Endothelial cell of umbilical vein (primary cell): ENCODE results near the gene FOLR3. TPM values are rescaled to one million over a fixed set of nuclear protein-coding genes. Genes with fewer than 3 reads are reported as not detected.

Experiments used
- BruUV-seq: library from RNA; stranded (reverse); fragments of 400-500 nt; replicated peaks from 2 replicates; lab custom pipeline; 2021; lab: Mats Ljungman, UMichigan
- CTCF ChIA-PET: fragments of 300-600, 350-600 bp; sonication (Branson Sonifier 250); formaldehyde crosslinking; loops from one replicate; lab custom pipeline; 2021; ENCODE audit warnings: antibody characterized with exemption, inconsistent platforms; lab: Charles Lee
- POLR2A ChIA-PET: fragments of 300-600, 350-600 bp; sonication (Branson Sonifier 250); formaldehyde crosslinking; loops from one replicate; lab custom pipeline; 2021; ENCODE audit warnings: antibody characterized with exemption, inconsistent platforms; lab: Charles Lee
- DNase-seq: peaks from one replicate; pipeline ENCODE4 v3.0.0-alpha.2; 2011; ENCODE audit warnings: low read depth, low spot score
- FAIRE-seq: peaks from 2 replicates; lab custom pipeline; 2011; peaks lifted over from hg19 to GRCh38; lab: Jason Lieb, UNC
- H2AFZ ChIP-seq: 2 replicates; pipeline ENCODE4 v1.6.0; 2012; ENCODE audit warnings: low read depth, low read length, control low read depth, inconsistent platforms
- H3K27ac ChIP-seq: 2 replicates; pipeline ENCODE4 v1.5.1; 2011; ENCODE audit warnings: low read depth, mild to moderate bottlenecking, control low read depth, low read length, moderate library complexity; ENCODE audit not compliant: insufficient read depth
- H3K27me3 ChIP-seq, 2 experiments: 2 replicates each; pipeline versions ENCODE4 v1.6.0 to v1.6.1; 2011; ENCODE audit warnings: low read length in 2 of 2, mixed read lengths in 1 of 2; ENCODE audit not compliant: control insufficient read depth in 2 of 2, insufficient read depth in 2 of 2
- H3K36me3 ChIP-seq, 2 experiments: 2 replicates in 1 of 2; 3 replicates in 1 of 2; pipeline ENCODE4 v1.5.1; 2011; ENCODE audit warnings: low read length in 2 of 2, mild to moderate bottlenecking in 1 of 2, moderate library complexity in 1 of 2; ENCODE audit not compliant: control insufficient read depth in 2 of 2, insufficient read depth in 2 of 2; ENCODE audit errors: extremely low read depth in 1 of 2
- H3K4me1 ChIP-seq: 3 replicates; pipeline ENCODE4 v1.5.1; 2011; ENCODE audit warnings: mild to moderate bottlenecking, low read length; ENCODE audit not compliant: control insufficient read depth, insufficient read depth; ENCODE audit errors: extremely low read depth
- H3K4me2 ChIP-seq: 2 replicates; pipeline ENCODE4 v1.6.1; 2011; ENCODE audit warnings: low read length, control low read depth, mixed read lengths; ENCODE audit not compliant: insufficient read depth
- H3K4me3 ChIP-seq, 3 experiments: fragments of 200-600 bp in 1 of 3; sonication (generic), shearing (Covaris generic) in 1 of 3; replicated peaks in 1 of 3; 2 replicates each; pipeline ENCODE4 v1.5.1; 2011 to 2016; ENCODE audit warnings: control low read depth in 3 of 3, low read length in 3 of 3, mild to moderate bottlenecking in 2 of 3, inconsistent platforms in 1 of 3, low read depth in 1 of 3, moderate library complexity in 1 of 3; ENCODE audit not compliant: insufficient read depth in 1 of 3
- H3K79me2 ChIP-seq: 2 replicates; pipeline ENCODE4 v1.6.0; 2012; ENCODE audit warnings: low read length, inconsistent platforms; ENCODE audit not compliant: control insufficient read depth, insufficient read depth
- H3K9ac ChIP-seq: replicated peaks from 2 replicates; pipeline ENCODE3; 2011; ENCODE audit warnings: low read length, control low read depth; ENCODE audit not compliant: insufficient read depth; ENCODE audit errors: extremely low read depth
- H3K9me1 ChIP-seq: replicated peaks from 3 replicates; pipeline ENCODE4 v1.6.0; 2011; ENCODE audit warnings: mild to moderate bottlenecking, low read length; ENCODE audit not compliant: control insufficient read depth, insufficient read depth; ENCODE audit errors: extremely low read depth
- H3K9me3 ChIP-seq: replicated peaks from 2 replicates; pipeline ENCODE4 v1.5.1; 2012; ENCODE audit warnings: low read length, inconsistent platforms; ENCODE audit not compliant: control insufficient read depth, insufficient read depth
- H4K20me1 ChIP-seq: replicated peaks from 2 replicates; pipeline ENCODE3; 2011; ENCODE audit warnings: mild to moderate bottlenecking, low read length; ENCODE audit not compliant: control insufficient read depth, insufficient read depth; ENCODE audit errors: extremely low read depth
- CTCF ChIP-seq, 2 donors: IDR thresholded peaks; 1 replicate in 1 of 2; 2 replicates in 1 of 2; pipeline ENCODE4 v1.5.1; 2011; ENCODE audit warnings: low read length in 2 of 2, mild to moderate bottlenecking in 2 of 2, moderate library complexity in 2 of 2, control low read depth in 1 of 2, inconsistent platforms in 1 of 2, low read depth in 1 of 2; ENCODE audit not compliant: insufficient read depth in 1 of 2; ENCODE audit errors: extremely low read depth in 1 of 2
- EZH2 ChIP-seq: IDR thresholded peaks from 2 replicates; pipeline ENCODE4 v1.6.1; 2012; ENCODE audit warnings: borderline replicate concordance, low read depth, mild to moderate bottlenecking, moderate library complexity, low read length, inconsistent platforms; ENCODE audit not compliant: severe bottlenecking
- FOS ChIP-seq: IDR thresholded peaks from 2 replicates; pipeline ENCODE4 v1.6.1; 2011; ENCODE audit warnings: mild to moderate bottlenecking, low read length, moderate library complexity, borderline replicate concordance; ENCODE audit not compliant: insufficient read depth
- GATA2 ChIP-seq: IDR thresholded peaks from 2 replicates; pipeline ENCODE4 v1.7.0; 2011; ENCODE audit warnings: low read depth, mild to moderate bottlenecking, moderate library complexity, mixed read lengths, low read length; ENCODE audit not compliant: insufficient read length, insufficient read depth
- JUN ChIP-seq: IDR thresholded peaks from 2 replicates; pipeline ENCODE4 v1.6.1; 2011; ENCODE audit warnings: borderline replicate concordance, low read depth; ENCODE audit not compliant: insufficient read length, insufficient read depth
- MAX ChIP-seq: IDR thresholded peaks from 2 replicates; pipeline ENCODE4 v1.6.1; 2011; ENCODE audit not compliant: insufficient read depth, insufficient read length
- MYC ChIP-seq: IDR thresholded peaks from one replicate; pipeline ENCODE4 v1.6.1; 2011; ENCODE audit warnings: mild to moderate bottlenecking, low read depth, low read length
- POLR2A ChIP-seq: IDR thresholded peaks from 2 replicates; pipeline ENCODE4 v1.6.1; 2012; ENCODE audit warnings: low read depth, mild to moderate bottlenecking, control low read depth, low read length
- POLR2AphosphoS5 ChIP-seq: IDR thresholded peaks from 2 replicates; pipeline ENCODE4 v1.6.1; 2012; ENCODE audit warnings: low read depth, mild to moderate bottlenecking, control low read depth, low read length, moderate library complexity; ENCODE audit not compliant: insufficient read depth
- dilution Hi-C: fragments of 300-500 bp; cut with MboI; formaldehyde crosslinking; loops from one replicate; pipeline ENCODE4 v1.15.0; 2019; ENCODE audit warnings: low sequenced_read_pairs; ENCODE audit not compliant: extremely low pct_ligation_motif_present
- intact Hi-C: fragments of 100-400 bp; cut with micrococcal nuclease; formaldehyde crosslinking; loops from one replicate; pipeline ENCODE4 v1.10.0; 2022
- polyA plus RNA-seq, 4 experiments: library from polyadenylated mRNA; depleted of rRNA in 3 of 4; stranded (reverse) in 3 of 4; unstranded in 1 of 4; fragments of >200 nt; gene quantifications; 2 replicates each; pipeline versions ENCODE4 v1.2.1 to v1.2.3, GENCODE V29; 2011 to 2012; ENCODE audit warnings: missing spikeins in 1 of 4
- total RNA-seq: library from RNA; stranded (reverse); gene quantifications from 2 replicates; pipeline ENCODE4 v1.2.3, GENCODE V29; 2021

The FOLR3 gene
- total and polyA plus RNA-seq, 2 donors (not counting 3 experiments of a cell fraction or from before 2014, with no cell fraction given) = not detected

GRCh38 chr11:72154816-72155215 is 19.3 kb downstream of the FOLR3 start:
- peaks cover 7 to 8% of the 10 kb centered on the region in 2 experiments for H3K27me3 ChIP-seq
- ChIA-PET CTCF (interaction anchor here (1.2 to 2.9 kb wide), 3 partner anchors 10 to 276 kb away, joined by 4 to 18 read pairs (median 13); no protein-coding TSS in a partner anchor), POLR2A (no interaction called here)
- TF ChIP-seq FOS = no peak
- no peak for TF ChIP-seq POLR2A
- TF ChIP-seq GATA2 = no peak
- TF ChIP-seq MYC = no peak
- TF ChIP-seq POLR2AphosphoS5 = no peak
- no peak for TF ChIP-seq MAX
- no peak for TF ChIP-seq CTCF (IDR thresholded peaks at IDR 0.05; ENCODE audit: extremely low read depth in 1 of 2, insufficient read depth in 1 of 2, low read depth in 1 of 2, low read length in 2 of 2)
- no peak for TF ChIP-seq EZH2
- no peak for TF ChIP-seq JUN
- H3K9ac ChIP-seq = no peak overlapping the region
- DNase-seq (no peak), FAIRE-seq (no peak)
- H3K4me1 ChIP-seq = no peaks in the 10 kb centered on the region
- no peak overlapping the region for H3K27ac ChIP-seq
- dilution Hi-C loops (no loop called here), intact Hi-C loops (no loop called here)
- no peaks in the 10 kb centered on the region for H3K79me2 ChIP-seq
- no peaks in the 10 kb centered on the region for H4K20me1 ChIP-seq
- H3K36me3 ChIP-seq = no peaks in the 10 kb centered on the region
- no peaks in the 10 kb centered on the region for H3K9me1 ChIP-seq
- H3K4me3 ChIP-seq = no peak overlapping the region
- no peaks in the 10 kb centered on the region for H3K9me3 ChIP-seq
- BruUV-seq = no TSS peak
- H2AFZ ChIP-seq = no peak overlapping the region
- H3K4me2 ChIP-seq = no peak overlapping the region
